ENCODE results near the gene SPATA6L.

- no peak for TF ChIP-seq POLR2A (IDR thresholded peaks at IDR 0.05)
- TF ChIP-seq CTCF (IDR thresholded peaks at IDR 0.05): no peak
These were observed 14.5 kb upstream of the SPATA6L start for GRCh38 chr9:4680750-4681149.

All from thyroid gland (tissue), 4 donors.